ENCODE data around the gene SCN8A. TPM values are rescaled to one million over a fixed set of nuclear protein-coding genes. Genes with fewer than 3 reads are reported as not detected.
A peak's percentile ranks its signal among the peaks of the same experiment; 100 is the strongest.

The SCN8A gene
- total and polyA plus RNA-seq, 4 donors = 0.06 to 0.77 (median 0.26) TPM

DNA sequence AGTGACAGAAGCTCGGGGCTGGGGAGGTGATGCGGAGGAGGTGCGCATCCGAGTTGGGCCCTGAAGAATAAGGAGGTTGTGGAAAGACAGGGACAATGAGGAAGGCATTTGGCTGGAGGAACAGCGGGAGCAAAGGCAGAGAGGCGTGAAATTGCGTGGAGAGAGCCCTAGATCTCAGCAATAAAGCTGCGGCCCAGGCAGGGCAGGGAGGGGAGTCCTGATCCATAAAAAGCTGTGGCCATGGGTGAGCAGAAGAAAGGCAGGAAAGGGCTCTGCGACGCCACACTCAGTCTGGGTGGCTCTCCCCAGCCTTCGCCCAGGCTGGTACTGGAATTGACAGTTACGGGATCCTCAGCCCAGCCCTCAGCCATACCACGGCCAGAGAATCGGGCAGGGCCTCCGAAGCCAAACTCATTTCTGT, 255.2 kb downstream of the SCN8A start:
- Histone ChIP-seq H3K27ac (ENCODE audit: low read depth in 1 of 2, low read length in 1 of 2) (peak overlapping the region in 1 of 2 donors; percentile 59), H3K36me3 (ENCODE audit: control insufficient read depth in 4 of 4, insufficient read depth in 4 of 4, low read length in 4 of 4) (no peaks in the 10 kb centered on the region), H3K27me3 (ENCODE audit: control insufficient read depth in 3 of 3, insufficient read depth in 3 of 3, low read length in 2 of 3) (peaks cover 0 to 4% (median 3%) of the 10 kb centered on the region in 3 donors), H3K4me1 (ENCODE audit: control insufficient read depth in 5 of 5, insufficient read depth in 5 of 5, low read length in 5 of 5) (peaks cover 0 to 22% (median 11%) of the 10 kb centered on the region in 5 donors), H3K4me3 (no peak overlapping the region), H3K9ac (ENCODE audit: insufficient read depth in 1 of 2, low read length in 2 of 2) (peak overlapping the region in 1 of 2 donors; percentile 37), H3K9me3 (ENCODE audit: control insufficient read depth in 4 of 4, insufficient read depth in 3 of 4, low read length in 3 of 4) (no peaks in the 10 kb centered on the region)
- 80 to 86% methylated on average over 15 of the region's 15 CpGs for WGBS, 2 donors
- no peak for ATAC-seq (ENCODE audit: insufficient read depth, low FRiP score)
- no peak for DNase-seq
- TF ChIP-seq, protein P1, sequence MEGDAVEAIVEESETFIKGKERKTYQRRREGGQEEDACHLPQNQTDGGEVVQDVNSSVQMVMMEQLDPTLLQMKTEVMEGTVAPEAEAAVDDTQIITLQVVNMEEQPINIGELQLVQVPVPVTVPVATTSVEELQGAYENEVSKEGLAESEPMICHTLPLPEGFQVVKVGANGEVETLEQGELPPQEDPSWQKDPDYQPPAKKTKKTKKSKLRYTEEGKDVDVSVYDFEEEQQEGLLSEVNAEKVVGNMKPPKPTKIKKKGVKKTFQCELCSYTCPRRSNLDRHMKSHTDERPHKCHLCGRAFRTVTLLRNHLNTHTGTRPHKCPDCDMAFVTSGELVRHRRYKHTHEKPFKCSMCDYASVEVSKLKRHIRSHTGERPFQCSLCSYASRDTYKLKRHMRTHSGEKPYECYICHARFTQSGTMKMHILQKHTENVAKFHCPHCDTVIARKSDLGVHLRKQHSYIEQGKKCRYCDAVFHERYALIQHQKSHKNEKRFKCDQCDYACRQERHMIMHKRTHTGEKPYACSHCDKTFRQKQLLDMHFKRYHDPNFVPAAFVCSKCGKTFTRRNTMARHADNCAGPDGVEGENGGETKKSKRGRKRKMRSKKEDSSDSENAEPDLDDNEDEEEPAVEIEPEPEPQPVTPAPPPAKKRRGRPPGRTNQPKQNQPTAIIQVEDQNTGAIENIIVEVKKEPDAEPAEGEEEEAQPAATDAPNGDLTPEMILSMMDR (IDR thresholded peaks at IDR 0.05; ENCODE audit: control extremely low read depth, extremely low read depth) = no peak

DNA sequence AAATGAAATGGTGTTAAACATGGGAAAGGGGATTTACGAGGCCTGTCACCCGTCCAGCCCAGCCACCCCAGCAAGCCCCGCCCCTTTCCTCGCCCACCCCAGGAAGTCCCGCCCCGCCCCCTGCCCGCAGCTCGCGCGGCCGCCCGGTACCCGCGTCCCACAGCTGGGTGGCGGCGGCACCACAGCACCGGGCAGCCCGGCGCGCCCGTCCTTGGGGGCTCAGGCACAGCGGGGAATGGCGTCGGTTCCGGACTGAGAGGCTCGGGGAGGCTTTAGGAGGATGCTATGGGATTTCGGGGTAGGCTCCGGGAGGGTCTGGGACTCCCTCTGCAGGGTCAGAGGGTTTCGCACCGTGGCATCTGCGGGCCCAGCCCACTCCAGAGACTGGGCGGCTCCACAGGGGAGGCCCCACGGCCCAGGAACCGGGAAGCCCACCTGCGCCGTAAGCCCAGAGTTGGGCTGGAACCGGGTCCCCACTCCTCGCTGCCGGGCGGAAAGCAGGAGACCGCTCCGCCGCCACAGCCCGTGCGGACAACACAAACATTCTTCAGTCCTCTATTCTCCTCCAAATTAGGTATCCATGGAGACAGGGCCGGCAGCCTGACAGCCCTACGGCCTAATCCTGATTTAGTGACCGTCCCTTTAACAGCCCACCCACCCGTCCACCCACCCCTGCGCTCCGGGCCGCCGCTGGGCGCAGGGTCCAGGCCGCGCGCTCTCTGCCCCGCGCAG, 256.0 kb downstream of the SCN8A start:
- Histone ChIP-seq H3K9me3 (ENCODE audit: control insufficient read depth in 4 of 4, insufficient read depth in 3 of 4, low read length in 3 of 4) (no peaks in the 10 kb centered on the region), H3K4me3 (peak overlapping the region; percentile 39), H3K27ac (ENCODE audit: low read depth in 1 of 2, low read length in 1 of 2) (peak overlapping the region in 1 of 2 donors; percentile 71), H3K36me3 (ENCODE audit: control insufficient read depth in 4 of 4, insufficient read depth in 4 of 4, low read length in 4 of 4) (no peaks in the 10 kb centered on the region), H3K27me3 (ENCODE audit: control insufficient read depth in 3 of 3, insufficient read depth in 3 of 3, low read length in 2 of 3) (peaks cover 0 to 4% (median 3%) of the 10 kb centered on the region in 3 donors), H3K4me1 (ENCODE audit: control insufficient read depth in 5 of 5, insufficient read depth in 5 of 5, low read length in 5 of 5) (peaks cover 0 to 19% (median 7%) of the 10 kb centered on the region in 5 donors), H3K9ac (ENCODE audit: insufficient read depth in 1 of 2, low read length in 2 of 2) (no peak overlapping the region)
- 1 to 2% methylated on average over 50 to 58 of the region's 59 CpGs for WGBS, 2 donors
- TF ChIP-seq, protein P1 (IDR thresholded peaks at IDR 0.05; ENCODE audit: control extremely low read depth, extremely low read depth) = no peak
- peak; percentile 62 to 74 (median 62) for DNase-seq
- ATAC-seq (ENCODE audit: insufficient read depth, low FRiP score) = no peak

DNA sequence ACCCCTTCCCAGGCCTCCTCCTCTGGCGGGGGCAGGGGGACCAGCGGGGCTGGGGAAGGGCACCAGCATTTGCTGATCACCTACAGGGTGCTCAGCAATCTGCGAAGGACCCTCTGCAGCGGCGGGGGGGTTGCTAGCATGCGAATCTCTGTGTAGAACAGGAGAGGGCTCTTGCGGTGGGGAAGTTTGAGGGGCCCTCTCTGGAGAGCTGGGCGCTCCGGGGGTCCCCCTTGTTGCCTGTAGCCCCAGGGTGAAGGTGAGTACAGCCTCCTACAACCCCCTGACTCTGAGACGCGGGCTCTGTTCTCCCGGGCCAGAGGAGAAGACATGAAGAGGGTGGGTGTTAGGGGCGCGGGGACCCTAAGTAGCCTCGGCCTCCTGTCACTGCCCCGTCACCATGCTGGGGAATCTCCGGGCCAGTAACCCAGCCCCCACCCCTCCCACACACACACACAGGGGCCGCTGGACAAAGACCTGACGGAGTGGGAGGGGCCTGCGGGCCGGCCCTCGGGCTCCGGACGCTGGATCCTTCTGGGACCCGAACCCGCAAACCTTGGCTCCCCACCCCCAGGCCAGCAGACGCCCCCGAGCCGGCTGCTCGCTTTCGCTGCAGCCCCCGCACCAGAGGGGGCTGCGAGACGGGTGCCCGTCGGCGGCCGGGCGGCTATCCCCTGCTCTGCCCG, 256.8 kb downstream of the SCN8A start:
- Histone ChIP-seq H3K27ac (ENCODE audit: low read depth in 1 of 2, low read length in 1 of 2) (peak overlapping the region; percentile 30 to 42), H3K9ac (ENCODE audit: insufficient read depth in 1 of 2, low read length in 2 of 2) (no peak overlapping the region), H3K36me3 (ENCODE audit: control insufficient read depth in 4 of 4, insufficient read depth in 4 of 4, low read length in 4 of 4) (no peaks in the 10 kb centered on the region), H3K4me3 (peak overlapping the region; percentile 21), H3K4me1 (ENCODE audit: control insufficient read depth in 5 of 5, insufficient read depth in 5 of 5, low read length in 5 of 5) (peaks cover 0 to 19% (median 7%) of the 10 kb centered on the region in 5 donors), H3K27me3 (ENCODE audit: control insufficient read depth in 3 of 3, insufficient read depth in 3 of 3, low read length in 2 of 3) (peaks cover 0 to 4% (median 3%) of the 10 kb centered on the region in 3 donors), H3K9me3 (ENCODE audit: control insufficient read depth in 4 of 4, insufficient read depth in 3 of 4, low read length in 3 of 4) (peaks cover 0 to 2% (median 0%) of the 10 kb centered on the region in 4 donors)
- DNase-seq (peak in 2 of 3 donors; percentile 31 to 40), ATAC-seq (ENCODE audit: insufficient read depth, low FRiP score) (no peak)
- TF ChIP-seq, protein P1 (IDR thresholded peaks at IDR 0.05; ENCODE audit: control extremely low read depth, extremely low read depth) = no peak
- WGBS, 2 donors = 2 to 3% methylated on average over 32 to 40 of the region's 40 CpGs
